GM10266 (cell line): ENCODE measurements around the gene EXOC3L2.
A peak's percentile ranks its signal among the peaks of the same experiment; 100 is the strongest.

Experiments used
- DNase-seq: peaks from one replicate; pipeline ENCODE4 v3.0.0; 2012; ENCODE audit errors: extremely low spot score
- TF ChIP-seq, protein P1 (sequence below): IDR thresholded peaks from 2 replicates; pipeline ENCODE4 v1.5.1; 2012; ENCODE audit warnings: mild to moderate bottlenecking, low read depth; ENCODE audit not compliant: control insufficient read depth, insufficient read depth; ENCODE audit errors: missing control alignments

The EXOC3L2 gene

DNA sequence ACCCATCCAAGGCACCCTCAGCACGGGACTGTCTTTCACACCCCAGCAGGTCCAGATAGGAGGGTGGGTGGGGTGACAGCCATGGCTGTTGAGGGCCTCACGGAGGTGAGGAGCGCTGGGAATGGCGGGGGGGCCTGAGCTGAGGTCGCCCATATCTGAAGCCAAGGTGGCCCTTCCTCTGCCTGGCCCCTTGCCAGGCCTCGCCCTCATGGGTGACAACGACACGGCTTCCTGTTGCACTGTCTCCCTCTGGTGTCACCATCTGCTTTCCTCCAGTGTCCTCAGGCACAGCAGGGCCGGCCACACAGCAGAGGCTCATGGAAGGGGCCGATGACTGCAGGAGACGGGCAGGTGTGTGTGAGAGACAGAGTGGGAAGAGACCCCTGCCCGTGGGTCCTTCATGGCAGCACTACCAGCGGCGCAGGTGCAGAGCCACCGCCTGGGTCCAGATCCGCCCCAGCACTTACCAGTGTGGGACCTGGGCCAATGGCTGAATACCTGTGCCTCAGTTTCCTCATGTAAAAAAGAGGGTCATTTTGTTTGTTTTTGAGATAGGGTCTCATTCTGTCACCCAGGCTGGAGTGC, 76.3 kb downstream of the EXOC3L2 start:
- TF ChIP-seq, protein P1, sequence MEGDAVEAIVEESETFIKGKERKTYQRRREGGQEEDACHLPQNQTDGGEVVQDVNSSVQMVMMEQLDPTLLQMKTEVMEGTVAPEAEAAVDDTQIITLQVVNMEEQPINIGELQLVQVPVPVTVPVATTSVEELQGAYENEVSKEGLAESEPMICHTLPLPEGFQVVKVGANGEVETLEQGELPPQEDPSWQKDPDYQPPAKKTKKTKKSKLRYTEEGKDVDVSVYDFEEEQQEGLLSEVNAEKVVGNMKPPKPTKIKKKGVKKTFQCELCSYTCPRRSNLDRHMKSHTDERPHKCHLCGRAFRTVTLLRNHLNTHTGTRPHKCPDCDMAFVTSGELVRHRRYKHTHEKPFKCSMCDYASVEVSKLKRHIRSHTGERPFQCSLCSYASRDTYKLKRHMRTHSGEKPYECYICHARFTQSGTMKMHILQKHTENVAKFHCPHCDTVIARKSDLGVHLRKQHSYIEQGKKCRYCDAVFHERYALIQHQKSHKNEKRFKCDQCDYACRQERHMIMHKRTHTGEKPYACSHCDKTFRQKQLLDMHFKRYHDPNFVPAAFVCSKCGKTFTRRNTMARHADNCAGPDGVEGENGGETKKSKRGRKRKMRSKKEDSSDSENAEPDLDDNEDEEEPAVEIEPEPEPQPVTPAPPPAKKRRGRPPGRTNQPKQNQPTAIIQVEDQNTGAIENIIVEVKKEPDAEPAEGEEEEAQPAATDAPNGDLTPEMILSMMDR: no peak
- no peak for DNase-seq

DNA sequence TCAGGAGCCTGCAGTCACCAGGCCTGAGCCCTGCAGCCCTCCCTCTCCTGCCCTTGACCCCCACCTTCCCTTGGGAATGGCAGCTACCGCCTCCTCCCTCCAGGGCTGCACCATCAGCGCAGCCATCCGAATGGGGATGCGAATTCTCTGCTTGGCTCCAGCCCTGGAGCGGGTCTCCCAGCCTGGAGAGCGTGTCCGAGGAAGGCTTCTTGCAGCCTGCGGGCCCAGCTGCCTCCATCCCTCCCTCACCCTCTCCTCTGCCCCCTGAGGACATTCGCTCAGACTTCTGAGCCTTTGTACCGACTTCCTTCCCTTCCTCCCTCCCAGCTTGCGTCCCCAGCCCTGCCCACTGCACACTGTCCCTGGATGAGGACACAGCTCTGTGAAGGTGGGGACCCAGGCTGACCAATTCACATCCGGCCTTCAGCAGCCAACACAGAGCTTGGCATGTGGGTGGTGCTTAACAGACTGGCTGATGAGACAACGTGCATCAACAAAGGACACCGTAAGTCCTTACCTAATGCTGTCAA, 78.4 kb downstream of the EXOC3L2 start:
- TF ChIP-seq, protein P1: no peak
- no peak for DNase-seq

DNA sequence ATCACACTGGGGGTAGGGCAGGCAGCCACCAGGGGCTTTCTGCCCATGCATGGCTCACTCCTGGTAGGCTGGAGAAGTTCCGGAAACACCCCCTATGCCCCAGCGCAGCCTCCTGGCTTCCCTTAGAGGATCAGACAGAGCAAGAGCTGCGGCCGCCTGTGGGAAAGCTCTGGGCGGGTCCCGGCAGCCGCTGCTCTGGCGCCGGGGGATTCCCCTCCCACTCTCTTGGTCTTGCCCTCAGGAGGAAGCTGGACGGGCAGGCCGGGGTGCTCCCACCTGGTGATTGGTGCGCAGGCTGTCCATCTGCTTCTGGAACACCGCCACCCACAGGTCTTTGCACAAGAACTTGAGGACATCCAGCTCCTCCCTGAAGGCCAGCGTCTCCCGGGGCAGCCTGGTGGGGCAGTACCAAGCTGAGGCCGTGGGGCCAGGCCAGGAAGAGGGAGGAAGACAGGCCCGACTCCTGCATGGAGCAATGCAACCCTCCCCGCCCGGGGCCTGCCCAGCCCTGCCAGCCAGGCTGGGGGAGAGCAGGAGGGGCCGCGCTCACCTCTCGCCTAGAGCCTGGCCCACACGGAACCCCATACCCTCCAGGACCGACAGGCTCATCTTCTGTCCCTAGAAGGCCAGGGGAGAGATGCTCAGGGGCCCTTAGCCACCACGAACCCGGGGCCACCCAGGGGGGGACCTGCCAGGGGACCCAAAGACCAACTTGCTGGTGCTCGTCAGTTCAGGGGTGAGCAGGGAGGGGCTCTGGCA, 80.5 kb downstream of the EXOC3L2 start:
- peak; percentile 87 for DNase-seq
- TF ChIP-seq, protein P1: peak; percentile 34

DNA sequence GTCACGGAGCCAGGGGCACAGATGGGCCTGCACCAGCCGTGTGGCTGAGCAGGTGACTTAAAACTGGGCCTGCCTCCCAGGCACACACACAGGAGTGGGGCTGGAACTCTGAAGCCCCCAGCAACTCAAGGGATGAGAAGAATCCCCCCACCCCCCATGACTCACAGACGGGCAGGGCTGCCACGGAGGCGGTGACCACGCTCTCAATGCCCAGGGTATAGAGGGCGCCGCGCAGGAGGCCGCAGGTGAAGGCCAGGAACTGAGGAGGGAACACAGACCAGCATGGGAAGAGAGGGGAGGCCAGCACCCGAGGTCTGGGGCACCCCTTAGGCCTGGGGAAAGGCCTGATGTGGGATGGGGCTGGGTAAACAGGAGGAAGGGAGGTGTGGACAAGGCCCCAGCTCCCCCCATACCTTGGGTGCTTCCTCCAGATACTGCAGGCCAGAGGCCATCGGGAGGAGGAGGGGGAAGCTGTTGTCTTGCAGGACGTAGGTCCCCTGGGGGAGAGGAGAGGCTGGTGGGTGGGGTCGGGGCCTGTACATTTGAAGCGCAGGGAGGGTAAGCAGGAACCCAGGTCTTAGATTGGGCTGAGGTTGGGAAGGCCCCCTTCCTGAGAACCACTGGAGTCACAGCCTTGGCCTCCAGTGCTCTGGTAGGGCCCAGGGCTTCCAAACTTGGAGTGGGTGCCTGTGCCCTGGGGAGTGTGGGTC, 81.3 kb downstream of the EXOC3L2 start:
- TF ChIP-seq, protein P1: no peak
- DNase-seq: no peak

DNA sequence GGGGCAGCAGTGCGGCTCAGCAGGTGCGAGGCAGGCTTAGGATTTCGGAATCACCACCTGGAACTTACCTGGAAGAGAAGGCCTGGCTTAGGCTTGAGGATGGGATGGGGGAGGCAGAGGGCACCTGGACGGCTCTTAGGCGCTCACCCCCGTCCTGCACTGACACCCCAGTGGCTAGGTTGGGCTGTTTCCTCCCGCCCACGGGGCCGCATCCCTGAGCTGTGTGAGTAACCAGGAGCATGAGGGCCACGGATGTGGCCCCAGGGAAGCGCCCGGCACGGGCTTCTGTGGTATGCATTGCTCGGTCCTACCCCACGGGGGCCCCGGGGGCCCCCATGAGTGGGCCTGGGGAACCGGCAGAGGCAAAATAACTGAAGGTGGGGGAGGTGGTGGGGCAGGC, 82.1 kb downstream of the EXOC3L2 start:
- TF ChIP-seq, protein P1: no peak
- DNase-seq: no peak

DNA sequence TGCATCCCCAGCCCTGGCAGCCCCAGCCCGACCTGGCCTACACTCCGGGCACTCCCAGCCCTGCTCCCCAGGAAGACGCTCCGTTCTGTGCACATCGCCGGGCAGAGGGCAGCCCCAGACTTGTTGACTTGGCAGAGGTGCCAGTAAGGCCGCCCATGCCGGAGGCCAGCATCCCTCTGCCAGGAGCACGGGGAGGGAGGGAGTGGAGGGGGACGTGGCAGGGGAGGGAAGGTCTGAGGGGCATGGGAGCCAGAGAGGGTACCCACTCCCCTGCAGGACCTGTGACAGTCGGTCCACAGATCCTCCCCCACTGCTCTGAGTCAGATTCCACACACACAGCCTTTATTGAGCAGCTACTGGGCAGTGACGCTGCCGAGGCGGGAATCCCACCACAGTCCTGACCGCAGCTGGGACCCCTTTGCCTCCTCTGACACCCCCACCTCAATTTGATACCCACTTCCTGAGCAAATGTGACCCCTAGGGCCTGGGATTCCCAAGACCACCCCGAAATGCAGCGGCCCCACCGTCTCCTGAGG, 82.5 kb downstream of the EXOC3L2 start:
- TF ChIP-seq, protein P1: no peak

More for the DNA sequence above, 82.5 kb downstream of the EXOC3L2 start:
- no peak for DNase-seq
